WERI-Rb-1 (cell line): Measurements from ENCODE around the gene SPTBN1.

ENCODE experiments used
- DNase-seq: peaks from one replicate; pipeline ENCODE4 v3.0.0-alpha.2; 2020
- H3K27ac ChIP-seq: fragments of 250-450 bp; sonication (Bioruptor Pico); 2 replicates; pipeline ENCODE4 v1.5.1; 2020; ENCODE audit warnings: mild to moderate bottlenecking, moderate library complexity
- H3K27me3 ChIP-seq: fragments of 250-450 bp; sonication (Bioruptor Pico); 2 replicates; pipeline ENCODE4 v1.5.1; 2021; ENCODE audit warnings: mild to moderate bottlenecking, low read depth, moderate library complexity; ENCODE audit not compliant: insufficient read depth, severe bottlenecking
- H3K36me3 ChIP-seq: fragments of 250-450 bp; sonication (Bioruptor Pico); 2 replicates; pipeline ENCODE4 v1.5.1; 2020; ENCODE audit warnings: mild to moderate bottlenecking, moderate library complexity
- H3K4me3 ChIP-seq: 2 replicates; pipeline ENCODE4 v1.5.1; 2011; ENCODE audit warnings: low read depth, mild to moderate bottlenecking, control low read depth, low read length
- H3K9me3 ChIP-seq: fragments of 250-450 bp; sonication (Bioruptor Pico); 2 replicates; pipeline ENCODE4 v1.5.1; 2021; ENCODE audit warnings: mild to moderate bottlenecking, moderate library complexity; ENCODE audit not compliant: severe bottlenecking
- TF ChIP-seq, protein P1 (sequence below): IDR thresholded peaks from 2 replicates; pipeline ENCODE4 v1.5.1; 2011; ENCODE audit warnings: low read depth, mild to moderate bottlenecking, control low read depth, inconsistent platforms, low read length

The SPTBN1 gene

DNA sequence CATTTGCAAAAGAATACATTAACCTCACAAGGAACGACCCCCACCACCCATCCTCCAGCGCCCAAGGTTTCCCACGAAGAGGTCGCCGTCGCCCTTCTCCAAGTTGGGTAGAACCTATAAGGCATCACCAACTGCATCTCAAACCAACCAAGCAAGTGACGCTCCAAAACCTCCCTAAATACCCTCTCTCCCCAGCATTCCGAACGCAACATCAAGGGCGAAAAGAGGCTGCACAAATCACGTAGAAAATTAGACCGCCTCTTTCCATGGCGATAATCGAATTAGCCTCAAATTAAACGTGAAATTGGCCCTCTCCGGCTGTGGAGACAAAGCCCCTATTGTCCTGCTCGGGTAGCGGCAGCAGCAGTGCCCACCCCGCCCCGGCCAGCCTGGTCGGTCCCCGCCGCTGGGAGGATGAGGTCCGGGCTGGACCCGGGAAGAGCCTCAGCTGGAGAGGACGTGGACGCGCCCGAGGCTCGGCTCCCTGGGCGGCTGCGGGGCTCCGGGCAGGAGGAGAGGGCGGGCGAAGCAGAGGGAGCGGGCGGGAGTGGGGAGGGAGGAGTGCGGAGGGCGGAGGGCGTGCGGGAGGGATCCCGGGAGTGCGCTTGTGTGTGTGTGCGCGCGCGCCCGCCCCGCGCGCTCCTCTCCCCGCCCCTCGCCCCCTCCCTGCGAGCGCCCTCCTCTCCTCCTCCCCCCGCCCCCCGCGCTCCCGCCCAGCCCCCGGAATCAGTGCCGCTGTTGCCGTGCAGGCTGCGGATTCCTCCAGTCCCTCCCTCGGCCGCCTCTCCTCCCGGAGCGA, at the start of gene SPTBN1:
SPTBN1 (plus strand) TSS at position 765 of the 799 bp plus-strand sequence. CDS start 70,092 bp downstream, outside the sequence.
- peak; percentile 98 for DNase-seq
- Histone ChIP-seq H3K27ac (peak within 1 kb of the TSS; percentile 92), H3K4me3 (peak within 1 kb of the TSS; percentile 96), H3K27me3 (no peaks in the 10 kb centered on the region), H3K36me3 (no peaks in the 10 kb centered on the region; the same call in 1 of the 2 replicates), H3K9me3 (no peaks in the 10 kb centered on the region)
- TF ChIP-seq, protein P1, sequence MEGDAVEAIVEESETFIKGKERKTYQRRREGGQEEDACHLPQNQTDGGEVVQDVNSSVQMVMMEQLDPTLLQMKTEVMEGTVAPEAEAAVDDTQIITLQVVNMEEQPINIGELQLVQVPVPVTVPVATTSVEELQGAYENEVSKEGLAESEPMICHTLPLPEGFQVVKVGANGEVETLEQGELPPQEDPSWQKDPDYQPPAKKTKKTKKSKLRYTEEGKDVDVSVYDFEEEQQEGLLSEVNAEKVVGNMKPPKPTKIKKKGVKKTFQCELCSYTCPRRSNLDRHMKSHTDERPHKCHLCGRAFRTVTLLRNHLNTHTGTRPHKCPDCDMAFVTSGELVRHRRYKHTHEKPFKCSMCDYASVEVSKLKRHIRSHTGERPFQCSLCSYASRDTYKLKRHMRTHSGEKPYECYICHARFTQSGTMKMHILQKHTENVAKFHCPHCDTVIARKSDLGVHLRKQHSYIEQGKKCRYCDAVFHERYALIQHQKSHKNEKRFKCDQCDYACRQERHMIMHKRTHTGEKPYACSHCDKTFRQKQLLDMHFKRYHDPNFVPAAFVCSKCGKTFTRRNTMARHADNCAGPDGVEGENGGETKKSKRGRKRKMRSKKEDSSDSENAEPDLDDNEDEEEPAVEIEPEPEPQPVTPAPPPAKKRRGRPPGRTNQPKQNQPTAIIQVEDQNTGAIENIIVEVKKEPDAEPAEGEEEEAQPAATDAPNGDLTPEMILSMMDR: no peak

DNA sequence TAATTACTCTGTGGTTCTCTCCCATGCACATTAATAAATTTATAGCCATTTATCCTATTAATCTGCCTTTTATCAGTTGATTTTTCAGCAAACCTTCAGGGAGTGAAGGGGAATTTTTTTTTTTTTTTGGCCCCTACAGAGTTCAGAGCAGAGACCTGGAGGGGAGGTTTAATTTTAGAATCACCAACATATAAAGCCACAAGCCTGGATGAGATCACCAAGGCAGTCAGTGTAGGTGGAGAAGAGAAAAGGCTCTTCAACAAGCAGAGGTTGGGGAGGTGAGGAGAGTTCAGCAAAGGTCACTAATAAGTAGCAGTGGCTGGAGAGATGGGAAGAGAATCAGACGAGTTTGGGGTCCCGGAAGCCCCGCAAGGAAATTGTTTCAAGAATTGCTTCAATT, 48.4 kb upstream of the SPTBN1 start:
- no peaks in the 10 kb centered on the region for H3K9me3 ChIP-seq
- no peaks in the 10 kb centered on the region for H3K36me3 ChIP-seq
- no peaks in the 10 kb centered on the region for H3K27me3 ChIP-seq
- H3K4me3 ChIP-seq: no peak overlapping the region
- no peak for DNase-seq
- TF ChIP-seq, protein P1: no peak
- no peak overlapping the region for H3K27ac ChIP-seq

DNA sequence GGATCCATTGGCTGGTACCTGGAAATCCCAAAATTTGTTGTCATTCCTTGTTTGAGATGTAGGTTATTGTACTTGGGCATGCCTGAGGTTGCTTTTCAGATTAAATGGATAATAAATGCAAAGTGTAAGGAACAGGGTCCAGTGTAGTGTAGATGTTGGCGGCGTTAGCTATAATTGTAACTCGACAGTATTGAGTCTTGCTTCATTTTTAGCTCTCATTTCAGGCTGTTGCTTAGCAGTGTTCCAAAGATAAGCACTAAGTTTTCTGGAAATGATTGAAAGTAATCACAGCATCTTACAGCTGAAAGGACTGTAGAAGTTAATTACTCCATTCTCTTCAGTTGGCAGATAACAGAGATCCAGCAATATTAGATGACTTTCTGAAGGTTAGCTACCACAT, 47.8 kb upstream of the SPTBN1 start:
- no peak overlapping the region for H3K27ac ChIP-seq

DNA sequence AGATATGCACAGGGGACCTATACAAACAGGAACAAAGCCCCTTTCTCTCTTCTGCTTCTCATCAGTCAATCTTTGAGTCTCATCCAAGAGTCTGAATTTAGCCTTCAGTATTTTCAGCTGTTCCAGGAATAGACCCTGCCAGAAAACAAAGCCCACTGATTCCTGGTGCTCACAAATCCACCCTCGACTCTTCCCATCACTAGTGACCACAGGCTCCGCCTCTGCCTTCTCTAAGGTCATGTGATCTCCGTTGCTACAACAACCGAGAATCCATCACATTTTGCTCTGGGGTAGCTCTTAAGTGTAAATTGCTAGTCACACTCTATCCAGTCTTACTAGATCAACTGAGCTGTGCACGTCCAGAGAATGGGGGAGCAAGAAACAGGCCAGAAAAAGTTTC, 46.4 kb upstream of the SPTBN1 start:
- Histone ChIP-seq H3K36me3 (no peaks in the 10 kb centered on the region), H3K27ac (no peak overlapping the region), H3K4me3 (no peak overlapping the region), H3K9me3 (no peaks in the 10 kb centered on the region), H3K27me3 (no peaks in the 10 kb centered on the region)
- no peak for DNase-seq
- TF ChIP-seq, protein P1: no peak

More for the DNA sequence above, 47.8 kb upstream of the SPTBN1 start:
- TF ChIP-seq, protein P1: no peak
- Histone ChIP-seq H3K36me3 (no peaks in the 10 kb centered on the region), H3K9me3 (no peaks in the 10 kb centered on the region), H3K4me3 (no peak overlapping the region), H3K27me3 (no peaks in the 10 kb centered on the region)
- no peak for DNase-seq

DNA sequence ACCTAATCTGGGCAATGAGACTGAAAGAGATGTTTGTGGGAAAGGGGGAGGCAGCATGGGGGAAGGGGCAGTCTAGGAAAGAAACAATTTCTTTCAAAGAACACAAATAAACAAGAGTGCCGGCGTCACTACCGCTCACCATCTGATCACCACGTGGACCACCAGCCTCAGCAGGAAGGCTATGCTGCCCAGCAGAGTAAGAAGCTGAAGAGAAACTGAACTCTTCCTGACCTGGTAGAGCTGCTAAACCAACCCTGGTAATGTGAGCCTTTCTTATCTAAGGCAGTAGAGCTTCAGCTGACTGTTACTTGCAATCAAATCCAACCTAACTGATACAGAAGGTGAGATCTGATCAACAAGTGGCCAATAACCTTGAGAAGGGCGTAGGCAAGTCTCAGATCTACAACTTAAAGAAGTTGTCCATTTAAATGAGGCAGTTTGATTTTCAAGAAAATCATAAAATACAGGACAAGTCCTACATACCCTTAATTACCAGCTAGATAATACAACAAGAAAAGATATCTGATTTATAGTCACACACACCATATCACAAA, 44.2 kb upstream of the SPTBN1 start:
- H3K9me3 ChIP-seq: no peaks in the 10 kb centered on the region
- H3K27ac ChIP-seq: no peak overlapping the region
- H3K36me3 ChIP-seq: no peaks in the 10 kb centered on the region
- no peak overlapping the region for H3K4me3 ChIP-seq
- no peaks in the 10 kb centered on the region for H3K27me3 ChIP-seq
- no peak for DNase-seq
- TF ChIP-seq, protein P1: no peak
